Tibial nerve (tissue), 4 donors: ENCODE measurements around the gene PHYKPL.

Experiments
- EP300 ChIP-seq, 2 donors: sonication (generic); formaldehyde crosslinking; IDR thresholded peaks; one replicate each; pipeline ENCODE4 v1.6.1; 2017; ENCODE audit warnings: antibody characterized with exemption in 2 of 2, mild to moderate bottlenecking in 1 of 2
- POLR2A ChIP-seq, 2 donors: fragments of 450-650 bp; IDR thresholded peaks; one replicate each; pipeline ENCODE4 v1.6.1; 2017; ENCODE audit warnings: antibody characterized with exemption in 2 of 2, mild to moderate bottlenecking in 2 of 2, moderate library complexity in 2 of 2
- TF ChIP-seq, protein P1 (sequence below), 5 experiments: fragments of 200-600 bp in 3 of 5; fragments of 450-650 bp in 2 of 5; sonication (generic) in 3 of 5; IDR thresholded peaks; one replicate each; pipeline ENCODE4 v1.5.1; 2016 to 2019; ENCODE audit warnings: antibody characterized with exemption in 5 of 5, mild to moderate bottlenecking in 3 of 5, moderate library complexity in 2 of 5

DNA sequence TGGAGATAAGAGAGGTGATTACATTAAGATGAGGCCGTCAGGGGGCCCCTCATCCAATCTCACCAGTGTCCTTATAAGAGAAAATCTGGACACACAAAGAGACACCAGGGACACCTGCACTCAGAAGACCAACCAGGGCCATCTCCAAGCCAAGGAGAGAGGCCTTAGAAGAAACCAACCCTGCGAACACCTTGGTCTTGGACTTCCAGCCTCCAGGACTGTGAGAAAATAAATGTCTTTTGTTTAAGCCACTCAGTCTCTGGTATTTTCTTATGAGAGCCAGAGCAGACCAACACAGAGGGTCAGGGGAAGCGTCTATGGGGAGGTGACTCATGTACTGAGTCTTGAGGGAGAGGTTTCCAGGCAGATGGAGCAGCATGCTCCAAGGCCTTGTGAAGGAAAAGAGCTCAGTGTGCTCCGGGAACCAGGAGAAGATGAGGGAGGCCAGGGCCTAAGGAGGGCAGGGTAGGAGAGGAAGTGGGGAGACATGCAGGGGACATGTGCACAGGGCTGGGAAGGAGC is 5.4 kb downstream of the PHYKPL start:
- TF ChIP-seq, protein P1, sequence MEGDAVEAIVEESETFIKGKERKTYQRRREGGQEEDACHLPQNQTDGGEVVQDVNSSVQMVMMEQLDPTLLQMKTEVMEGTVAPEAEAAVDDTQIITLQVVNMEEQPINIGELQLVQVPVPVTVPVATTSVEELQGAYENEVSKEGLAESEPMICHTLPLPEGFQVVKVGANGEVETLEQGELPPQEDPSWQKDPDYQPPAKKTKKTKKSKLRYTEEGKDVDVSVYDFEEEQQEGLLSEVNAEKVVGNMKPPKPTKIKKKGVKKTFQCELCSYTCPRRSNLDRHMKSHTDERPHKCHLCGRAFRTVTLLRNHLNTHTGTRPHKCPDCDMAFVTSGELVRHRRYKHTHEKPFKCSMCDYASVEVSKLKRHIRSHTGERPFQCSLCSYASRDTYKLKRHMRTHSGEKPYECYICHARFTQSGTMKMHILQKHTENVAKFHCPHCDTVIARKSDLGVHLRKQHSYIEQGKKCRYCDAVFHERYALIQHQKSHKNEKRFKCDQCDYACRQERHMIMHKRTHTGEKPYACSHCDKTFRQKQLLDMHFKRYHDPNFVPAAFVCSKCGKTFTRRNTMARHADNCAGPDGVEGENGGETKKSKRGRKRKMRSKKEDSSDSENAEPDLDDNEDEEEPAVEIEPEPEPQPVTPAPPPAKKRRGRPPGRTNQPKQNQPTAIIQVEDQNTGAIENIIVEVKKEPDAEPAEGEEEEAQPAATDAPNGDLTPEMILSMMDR (IDR thresholded peaks at IDR 0.05): no peak
- TF ChIP-seq POLR2A (IDR thresholded peaks at IDR 0.05) (no peak), EP300 (IDR thresholded peaks at IDR 0.05) (no peak)
